C4-2B (cell line): ENCODE results near the gene SPAG8.

ENCODE experiments used
- CTCF ChIP-seq: fragments of 450-650 bp; conservative IDR thresholded peaks from 2 replicates; pipeline ENCODE4 v1.5.1; 2017; ENCODE audit warnings: mild to moderate bottlenecking
- ZFX ChIP-seq: fragments of 450-650 bp; IDR thresholded peaks from 2 replicates; pipeline ENCODE4 v1.6.1; 2017

GRCh38 chr9:35858458-35858857, 46.4 kb upstream of the SPAG8 start:
- TF ChIP-seq CTCF, result no peak
- TF ChIP-seq ZFX, result no peak
